Left renal cortex interstitium (tissue), 4 donors: ENCODE measurements around the gene TBL1XR1. TPM values are rescaled to one million over a fixed set of nuclear protein-coding genes. Genes with fewer than 3 reads are reported as not detected.
"Not testable (repeated sequence)": the region's sequence is repeated elsewhere in the genome, so short reads cannot be mapped to it uniquely, and the experiment has no call there.

Source experiments
- DNase-seq, 4 donors: peaks; one replicate each; pipeline ENCODE4 v3.0.0-alpha.2; 2013; ENCODE audit warnings: low read depth in 4 of 4, low spot score in 2 of 4, missing footprints in 1 of 4
- polyA plus RNA-seq, 4 donors: library from polyadenylated mRNA; unstranded; fragments of 120-200 nt; gene quantifications; one replicate each; pipeline ENCODE4 v1.2.1, GENCODE V29; 2013; ENCODE audit not compliant: insufficient read length in 4 of 4

TBL1XR1 gene
- polyA plus RNA-seq, 4 donors: 128 to 171 (median 139) TPM

GRCh38 chr3:177185035-177185574, 12.2 kb downstream of the TBL1XR1 start:
- DNase-seq: no peak

GRCh38 chr3:177184602-177185001, 12.7 kb downstream of the TBL1XR1 start:
- DNase-seq: not testable (repeated sequence)

GRCh38 chr3:177182352-177182751, 14.9 kb downstream of the TBL1XR1 start:
- no peak for DNase-seq

- no peak for DNase-seq
Measured at GRCh38 chr3:177181418-177181817, 15.9 kb downstream of the TBL1XR1 start.

GRCh38 chr3:177180506-177180905, 16.8 kb downstream of the TBL1XR1 start:
- no peak for DNase-seq

- DNase-seq: no peak
Measured at GRCh38 chr3:177179281-177180067, 17.8 kb downstream of the TBL1XR1 start.

GRCh38 chr3:177177749-177178221, 19.5 kb downstream of the TBL1XR1 start:
- no peak for DNase-seq

GRCh38 chr3:177174607-177175170, 22.6 kb downstream of the TBL1XR1 start:
- DNase-seq: no peak

GRCh38 chr3:177169936-177170722, 27.2 kb downstream of the TBL1XR1 start:
- DNase-seq: no peak

GRCh38 chr3:177168431-177168830, 28.9 kb downstream of the TBL1XR1 start:
- no peak for DNase-seq

- DNase-seq: no peak
Measured at GRCh38 chr3:177162742-177163141, 34.5 kb downstream of the TBL1XR1 start.

GRCh38 chr3:177161603-177162002, 35.7 kb downstream of the TBL1XR1 start:
- DNase-seq: not testable (repeated sequence)

- no peak for DNase-seq
Measured at GRCh38 chr3:177158461-177158860, 38.8 kb downstream of the TBL1XR1 start.

GRCh38 chr3:177157492-177157891, 39.8 kb downstream of the TBL1XR1 start:
- no peak for DNase-seq

- no peak for DNase-seq
Measured at GRCh38 chr3:177154733-177155132, 42.5 kb downstream of the TBL1XR1 start.

GRCh38 chr3:177150970-177151627, 46.2 kb downstream of the TBL1XR1 start:
- DNase-seq: no peak

GRCh38 chr3:177150218-177150916, 46.9 kb downstream of the TBL1XR1 start:
- DNase-seq: peak in 1 of 4 donors; percentile 38

- DNase-seq: no peak
Measured at GRCh38 chr3:177149106-177149505, 48.2 kb downstream of the TBL1XR1 start.

- no peak for DNase-seq
Measured at GRCh38 chr3:177147790-177148189, 49.5 kb downstream of the TBL1XR1 start.

GRCh38 chr3:177146646-177147045, 50.6 kb downstream of the TBL1XR1 start:
- no peak for DNase-seq
